NCI-H460 (cell line): ENCODE results near the gene ACOX3. TPM values are rescaled to one million over a fixed set of nuclear protein-coding genes. Genes with fewer than 3 reads are reported as not detected.

ENCODE experiments used
- DNase-seq: peaks from one replicate; pipeline ENCODE4 v3.0.0-alpha.2; 2016; ENCODE audit warnings: low read depth; ENCODE audit errors: extremely low read depth
- total RNA-seq: library from RNA; depleted of rRNA; stranded (reverse); fragments of >200 nt; shearing (Covaris generic); gene quantifications from 2 replicates; pipeline ENCODE4 v1.2.3, GENCODE V29; 2014

The ACOX3 gene
- total RNA-seq, 1 experiment from 2014 or later, result 5.9 TPM

- DNase-seq, result no peak
Observed at GRCh38 chr4:8377103-8378075, 63.1 kb downstream of the ACOX3 start.

GRCh38 chr4:8376361-8377102 lies 64.0 kb downstream of the ACOX3 start:
- no peak for DNase-seq

- no peak for DNase-seq
Observed at GRCh38 chr4:8374851-8375649, 65.5 kb downstream of the ACOX3 start.

GRCh38 chr4:8373973-8374545 lies 66.5 kb downstream of the ACOX3 start:
- no peak for DNase-seq

- DNase-seq, result no peak
Observed at GRCh38 chr4:8373270-8373972, 67.1 kb downstream of the ACOX3 start.

- no peak for DNase-seq
Observed at GRCh38 chr4:8372506-8372905, 68.0 kb downstream of the ACOX3 start.

- DNase-seq, result no peak
Observed at GRCh38 chr4:8371596-8371995, 68.9 kb downstream of the ACOX3 start.

GRCh38 chr4:8370835-8371595 lies 69.5 kb downstream of the ACOX3 start:
- DNase-seq, result no peak

- DNase-seq, result no peak
Observed at GRCh38 chr4:8370106-8370787, 70.3 kb downstream of the ACOX3 start.

GRCh38 chr4:8369426-8370105 lies 71.0 kb downstream of the ACOX3 start:
- DNase-seq, result no peak

- DNase-seq, result no peak
Observed at GRCh38 chr4:8368998-8369397, 71.5 kb downstream of the ACOX3 start.

- DNase-seq, result no peak
Observed at GRCh38 chr4:8368061-8368481, 72.5 kb downstream of the ACOX3 start.

GRCh38 chr4:8366601-8367000 lies 73.9 kb downstream of the ACOX3 start:
- no peak for DNase-seq

- no peak for DNase-seq
Observed at GRCh38 chr4:8365951-8366350, 74.6 kb downstream of the ACOX3 start.

GRCh38 chr4:8365353-8365752 lies 75.2 kb downstream of the ACOX3 start:
- DNase-seq, result no peak

GRCh38 chr4:8364848-8365350 lies 75.6 kb downstream of the ACOX3 start:
- DNase-seq, result no peak

- DNase-seq, result no peak
Observed at GRCh38 chr4:8364141-8364540, 76.4 kb downstream of the ACOX3 start.

- no peak for DNase-seq
Observed at GRCh38 chr4:8362483-8362882, 78.0 kb downstream of the ACOX3 start.
